ENCODE data around the gene ZBTB11. TPM values are rescaled to one million over a fixed set of nuclear protein-coding genes. Genes with fewer than 3 reads are reported as not detected.
"Not testable (repeated sequence)": the region's sequence is repeated elsewhere in the genome, so short reads cannot be mapped to it uniquely, and the experiment has no call there.

ZBTB11 gene
- total and polyA plus RNA-seq, 10 of the 15 experiments (the other 5 are each of a cell fraction or from before 2014, with no cell fraction given), result 3.5 to 25.7 (median 18.0) TPM

DNA sequence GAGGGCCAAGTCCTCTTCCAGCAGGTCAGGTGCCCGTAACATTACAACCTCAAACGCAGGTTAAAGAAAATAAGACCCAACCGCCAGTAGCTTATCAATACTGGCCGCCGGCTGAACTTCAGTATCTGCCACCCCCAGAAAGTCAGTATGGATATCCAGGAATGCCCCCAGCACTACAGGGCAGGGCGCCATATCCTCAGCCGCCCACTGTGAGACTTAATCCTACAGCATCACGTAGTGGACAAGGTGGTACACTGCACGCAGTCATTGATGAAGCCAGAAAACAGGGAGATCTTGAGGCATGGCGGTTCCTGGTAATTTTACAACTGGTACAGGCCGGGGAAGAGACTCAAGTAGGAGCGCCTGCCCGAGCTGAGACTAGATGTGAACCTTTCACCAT, 16.6 kb upstream of the ZBTB11 start:
- H3K4me1 ChIP-seq (ENCODE audit: control insufficient read depth, insufficient read depth, low read length); DNase-seq (ENCODE audit: low read depth, low spot score); intact Hi-C loops (cut with micrococcal nuclease; ENCODE audit: unreplicated experiment); H2AFZ ChIP-seq (ENCODE audit: control insufficient read depth, low read depth, low read length); H3K27ac ChIP-seq (ENCODE audit: control insufficient read depth, insufficient read depth); H3K36me3 ChIP-seq (ENCODE audit: control insufficient read depth in 2 of 2, insufficient read depth in 2 of 2, low read length in 1 of 2); FAIRE-seq; H3K9me3 ChIP-seq (replicated peaks; ENCODE audit: control insufficient read depth, insufficient read depth, low read length); H3K4me3 ChIP-seq; H3K9ac ChIP-seq (ENCODE audit: control insufficient read depth, insufficient read depth, low read length); H3K27me3 ChIP-seq (replicated peaks in 1 of 2; ENCODE audit: control insufficient read depth in 2 of 2, insufficient read depth in 2 of 2, low read length in 1 of 2); BruUV-seq (replicated peaks); SMC1A ChIA-PET (ENCODE audit: uncharacterized antibody, unreplicated experiment); RAD21 ChIA-PET (ENCODE audit: unreplicated experiment); POLR2A ChIA-PET; H3K79me2 ChIP-seq (ENCODE audit: control insufficient read depth, insufficient read depth, low read length); H3K4me2 ChIP-seq (ENCODE audit: control insufficient read depth, insufficient read depth); in situ Hi-C loops (cut with MboI); H4K20me1 ChIP-seq (ENCODE audit: control insufficient read depth, insufficient read depth): not testable (repeated sequence)
- WGBS (ENCODE audit: insufficient coverage, insufficient replicate concordance, low lambda C conversion rate, missing lambda C conversion rate), result 31% methylated on average over 13 of the region's 13 CpGs
- TF ChIP-seq YY1 (IDR thresholded peaks at IDR 0.05; ENCODE audit: low read depth, low read length), result peak; percentile 72
- TF ChIP-seq, protein P1, sequence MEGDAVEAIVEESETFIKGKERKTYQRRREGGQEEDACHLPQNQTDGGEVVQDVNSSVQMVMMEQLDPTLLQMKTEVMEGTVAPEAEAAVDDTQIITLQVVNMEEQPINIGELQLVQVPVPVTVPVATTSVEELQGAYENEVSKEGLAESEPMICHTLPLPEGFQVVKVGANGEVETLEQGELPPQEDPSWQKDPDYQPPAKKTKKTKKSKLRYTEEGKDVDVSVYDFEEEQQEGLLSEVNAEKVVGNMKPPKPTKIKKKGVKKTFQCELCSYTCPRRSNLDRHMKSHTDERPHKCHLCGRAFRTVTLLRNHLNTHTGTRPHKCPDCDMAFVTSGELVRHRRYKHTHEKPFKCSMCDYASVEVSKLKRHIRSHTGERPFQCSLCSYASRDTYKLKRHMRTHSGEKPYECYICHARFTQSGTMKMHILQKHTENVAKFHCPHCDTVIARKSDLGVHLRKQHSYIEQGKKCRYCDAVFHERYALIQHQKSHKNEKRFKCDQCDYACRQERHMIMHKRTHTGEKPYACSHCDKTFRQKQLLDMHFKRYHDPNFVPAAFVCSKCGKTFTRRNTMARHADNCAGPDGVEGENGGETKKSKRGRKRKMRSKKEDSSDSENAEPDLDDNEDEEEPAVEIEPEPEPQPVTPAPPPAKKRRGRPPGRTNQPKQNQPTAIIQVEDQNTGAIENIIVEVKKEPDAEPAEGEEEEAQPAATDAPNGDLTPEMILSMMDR (IDR thresholded peaks at IDR 0.05 in 2 of 3, conservative IDR thresholded peaks at IDR 0.05 in 1 of 3; ENCODE audit: control insufficient read depth in 2 of 3, extremely low read depth in 1 of 3, insufficient read depth in 1 of 3, low read depth in 3 of 3, low read length in 3 of 3), result peak; percentile 47 to 61 (median 50)
- TF ChIP-seq, protein P2, sequence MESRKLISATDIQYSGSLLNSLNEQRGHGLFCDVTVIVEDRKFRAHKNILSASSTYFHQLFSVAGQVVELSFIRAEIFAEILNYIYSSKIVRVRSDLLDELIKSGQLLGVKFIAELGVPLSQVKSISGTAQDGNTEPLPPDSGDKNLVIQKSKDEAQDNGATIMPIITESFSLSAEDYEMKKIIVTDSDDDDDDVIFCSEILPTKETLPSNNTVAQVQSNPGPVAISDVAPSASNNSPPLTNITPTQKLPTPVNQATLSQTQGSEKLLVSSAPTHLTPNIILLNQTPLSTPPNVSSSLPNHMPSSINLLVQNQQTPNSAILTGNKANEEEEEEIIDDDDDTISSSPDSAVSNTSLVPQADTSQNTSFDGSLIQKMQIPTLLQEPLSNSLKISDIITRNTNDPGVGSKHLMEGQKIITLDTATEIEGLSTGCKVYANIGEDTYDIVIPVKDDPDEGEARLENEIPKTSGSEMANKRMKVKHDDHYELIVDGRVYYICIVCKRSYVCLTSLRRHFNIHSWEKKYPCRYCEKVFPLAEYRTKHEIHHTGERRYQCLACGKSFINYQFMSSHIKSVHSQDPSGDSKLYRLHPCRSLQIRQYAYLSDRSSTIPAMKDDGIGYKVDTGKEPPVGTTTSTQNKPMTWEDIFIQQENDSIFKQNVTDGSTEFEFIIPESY (IDR thresholded peaks at IDR 0.05), result peak; percentile 79
- TF ChIP-seq RAD21 (IDR thresholded peaks at IDR 0.05; ENCODE audit: insufficient read depth, low read depth, low read length), result peak; percentile 64
- peak; percentile 95 for ATAC-seq
- CTCF ChIA-PET, result interaction anchor here (1.0 to 3.0 kb wide), 6 partner anchors 86 to 532 kb away, joined by 3 to 10 read pairs (median 4); no protein-coding TSS in a partner anchor

DNA sequence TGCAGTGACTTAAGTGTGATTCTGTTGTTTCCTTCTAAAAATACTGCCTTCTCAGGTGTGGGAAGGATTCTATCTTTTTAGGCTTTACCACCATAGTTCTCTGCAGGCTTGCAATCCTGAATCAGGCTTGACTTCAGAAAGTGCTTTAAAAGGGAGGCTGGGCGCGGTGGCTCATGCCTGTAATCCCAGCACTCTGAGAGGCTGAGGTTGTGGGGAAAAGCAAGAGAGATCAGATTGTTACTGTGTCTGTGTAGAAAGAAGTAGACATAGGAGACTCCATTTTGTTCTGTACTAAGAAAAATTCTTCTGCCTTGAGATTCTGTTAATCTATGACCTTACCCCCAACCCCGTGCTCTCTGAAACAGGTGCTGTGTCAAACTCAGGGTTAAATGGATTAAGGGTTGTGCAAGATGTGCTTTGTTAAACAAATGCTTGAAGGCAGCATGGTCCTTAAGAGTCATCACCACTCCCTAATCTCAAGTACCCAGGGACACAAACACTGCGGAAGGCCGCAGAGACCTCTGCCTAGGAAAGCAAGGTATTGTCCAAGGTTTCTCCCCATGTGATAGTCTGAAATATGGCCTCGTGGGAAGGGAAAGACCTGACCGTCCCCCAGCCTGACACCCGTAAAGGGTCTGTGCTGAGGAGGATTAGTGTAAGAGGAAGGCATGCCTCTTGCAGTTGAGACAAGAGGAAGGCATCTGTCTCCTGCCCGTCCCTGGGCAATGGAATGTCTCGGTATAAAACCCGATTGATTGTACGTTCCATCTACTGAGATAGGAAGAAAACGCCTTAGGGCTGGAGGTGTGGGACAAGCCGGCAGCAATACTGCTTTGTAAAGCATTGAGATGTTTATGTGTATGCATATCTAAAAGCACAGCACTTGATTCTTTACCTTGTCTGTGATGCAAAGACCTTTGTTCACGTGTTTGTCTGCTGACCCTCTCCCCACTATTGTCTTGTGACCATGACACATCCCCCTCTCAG, 15.0 kb upstream of the ZBTB11 start:
- ATAC-seq; H3K4me3 ChIP-seq; H3K27ac ChIP-seq (ENCODE audit: control insufficient read depth, insufficient read depth); H3K9ac ChIP-seq (ENCODE audit: control insufficient read depth, insufficient read depth, low read length); H3K4me2 ChIP-seq (ENCODE audit: control insufficient read depth, insufficient read depth); POLR2A ChIA-PET; FAIRE-seq; H3K27me3 ChIP-seq (replicated peaks in 1 of 2; ENCODE audit: control insufficient read depth in 2 of 2, insufficient read depth in 2 of 2, low read length in 1 of 2); DNase-seq (ENCODE audit: low read depth, low spot score); BruUV-seq (replicated peaks); intact Hi-C loops (cut with micrococcal nuclease; ENCODE audit: unreplicated experiment); H3K36me3 ChIP-seq (ENCODE audit: control insufficient read depth in 2 of 2, insufficient read depth in 2 of 2, low read length in 1 of 2); in situ Hi-C loops (cut with MboI); H3K79me2 ChIP-seq (ENCODE audit: control insufficient read depth, insufficient read depth, low read length); H3K9me3 ChIP-seq (replicated peaks; ENCODE audit: control insufficient read depth, insufficient read depth, low read length); H2AFZ ChIP-seq (ENCODE audit: control insufficient read depth, low read depth, low read length); H4K20me1 ChIP-seq (ENCODE audit: control insufficient read depth, insufficient read depth); H3K4me1 ChIP-seq (ENCODE audit: control insufficient read depth, insufficient read depth, low read length): not testable (repeated sequence)
- 85% methylated on average over 12 of the region's 15 CpGs for WGBS (ENCODE audit: insufficient coverage, insufficient replicate concordance, low lambda C conversion rate, missing lambda C conversion rate)
- CTCF ChIA-PET, result interaction anchor here (1.0 to 1.9 kb wide), 7 partner anchors 16 to 533 kb away, joined by 3 to 9 read pairs (median 4); partner anchors contain the start of gene CEP97
- SMC1A ChIA-PET (ENCODE audit: uncharacterized antibody, unreplicated experiment), result interaction anchor here (1.2 to 1.8 kb wide), 2 partner anchors 10 to 16 kb away, joined by 4 to 5 read pairs; no protein-coding TSS in a partner anchor
- RAD21 ChIA-PET (ENCODE audit: unreplicated experiment), result interaction anchor here (0.7 kb wide), 1 partner anchor 533 kb away, joined by 4 read pairs; no protein-coding TSS in a partner anchor
